Transverse colon (tissue), 4 donors: ENCODE measurements around the gene RIPPLY3. TPM values are rescaled to one million over a fixed set of nuclear protein-coding genes. Genes with fewer than 3 reads are reported as not detected.

Source experiments
- DNase-seq: peaks from one replicate; pipeline ENCODE4 v3.0.0-alpha.2; 2019
- H3K27ac ChIP-seq, 4 donors: fragments of 200-600 bp; sonication (generic); 2 replicates each; pipeline ENCODE4 v1.5.1; 2016 to 2018; ENCODE audit warnings: inconsistent platforms in 4 of 4
- H3K27me3 ChIP-seq: fragments of 200-600 bp; sonication (generic); 2 replicates; pipeline ENCODE4 v1.5.1; 2017; ENCODE audit warnings: inconsistent platforms
- H3K36me3 ChIP-seq, 4 donors: fragments of 200-600 bp; sonication (generic); 2 replicates each; pipeline ENCODE4 v1.5.1; 2017 to 2019; ENCODE audit warnings: inconsistent platforms in 4 of 4
- H3K4me1 ChIP-seq, 4 donors: fragments of 200-600 bp; sonication (generic); 2 replicates each; pipeline ENCODE4 v1.5.1; 2017 to 2020; ENCODE audit warnings: inconsistent platforms in 4 of 4
- H3K4me3 ChIP-seq, 4 donors: fragments of 200-600 bp; sonication (generic); 1 replicate in 1 of 4; 2 replicates in 3 of 4; pipeline versions ENCODE4 v1.5.1 to v1.6.1; 2017 to 2019; ENCODE audit warnings: inconsistent platforms in 4 of 4
- H3K9me3 ChIP-seq, 2 donors: fragments of 200-600 bp; sonication (generic); 2 replicates each; pipeline ENCODE4 v1.5.1; 2017 to 2019; ENCODE audit warnings: inconsistent platforms in 2 of 2
- CTCF ChIP-seq, 5 experiments: fragments of 200-600 bp in 3 of 5; fragments of 450-650 bp in 2 of 5; sonication (generic) in 3 of 5; IDR thresholded peaks; 1 replicate in 2 of 5; 2 replicates in 3 of 5; pipeline ENCODE4 v1.5.1; 2016 to 2017; ENCODE audit warnings: antibody characterized with exemption in 5 of 5, inconsistent platforms in 3 of 5, mild to moderate bottlenecking in 2 of 5, moderate library complexity in 1 of 5
- EP300 ChIP-seq: sonication (generic); formaldehyde crosslinking; IDR thresholded peaks from one replicate; pipeline ENCODE4 v1.6.1; 2017; ENCODE audit warnings: antibody characterized with exemption, low read depth
- POLR2A ChIP-seq: fragments of 450-650 bp; IDR thresholded peaks from one replicate; pipeline ENCODE4 v1.6.1; 2016; ENCODE audit warnings: antibody characterized with exemption, mild to moderate bottlenecking, moderate library complexity
- POLR2AphosphoS5 ChIP-seq, 3 donors: sonication (generic); formaldehyde crosslinking; IDR thresholded peaks; one replicate each; pipeline ENCODE4 v1.6.1; 2016; ENCODE audit warnings: antibody characterized with exemption in 3 of 3
- WGBS, 2 donors: methylation state at CpG; one replicate each; pipeline ENCODE4 v1.1.5; 2018; ENCODE audit warnings: low coverage in 1 of 2; 5-methylcytosine and 5-hydroxymethylcytosine counted together
- in situ Hi-C, 4 donors: fragments of 200-750 bp; cut with MboI; loops; one replicate each; pipeline versions ENCODE4 v1.15.0 to v1.15.1; 2017; ENCODE audit warnings: low sequenced_read_pairs in 3 of 4, low pct_ligation_motif_present in 1 of 4, low pct_unique_long_range_greater_than_20kb in 1 of 4
- intact Hi-C: fragments of 100-400 bp; cut with DNase I; formaldehyde crosslinking; loops from one replicate; pipeline ENCODE4 v1.15.1; 2023; ENCODE audit warnings: low total_unique reads
- total RNA-seq, 4 donors: library from RNA; depleted of rRNA; stranded (reverse); fragments of >200 nt; gene quantifications; one replicate each; pipeline ENCODE4 v1.1.0, GENCODE V29; 2016

RIPPLY3 gene
- total RNA-seq, 4 donors from 2014 or later, result 0.27 TPM; not detected in 3

GRCh38 chr21:37055271-37055855, 48.9 kb downstream of the RIPPLY3 start:
- Histone ChIP-seq H3K9me3 (no peaks in the 10 kb centered on the region), H3K27ac (no peak overlapping the region), H3K27me3 (no peaks in the 10 kb centered on the region), H3K36me3 (no peaks in the 10 kb centered on the region), H3K4me1 (peaks cover 0 to 6% (median 4%) of the 10 kb centered on the region in 4 donors), H3K4me3 (no peak overlapping the region)
- in situ Hi-C loops (no loop called here), intact Hi-C loops (loop anchor here (10.0 kb wide), 1 partner anchor 59 kb away; no protein-coding TSS in a partner anchor)
- no peak for DNase-seq
- WGBS, 2 donors, result 73 to 92% methylated on average over 2 of the region's 2 CpGs
- TF ChIP-seq POLR2A (no peak), CTCF (IDR thresholded peaks at IDR 0.05) (no peak), EP300 (no peak)

DNA sequence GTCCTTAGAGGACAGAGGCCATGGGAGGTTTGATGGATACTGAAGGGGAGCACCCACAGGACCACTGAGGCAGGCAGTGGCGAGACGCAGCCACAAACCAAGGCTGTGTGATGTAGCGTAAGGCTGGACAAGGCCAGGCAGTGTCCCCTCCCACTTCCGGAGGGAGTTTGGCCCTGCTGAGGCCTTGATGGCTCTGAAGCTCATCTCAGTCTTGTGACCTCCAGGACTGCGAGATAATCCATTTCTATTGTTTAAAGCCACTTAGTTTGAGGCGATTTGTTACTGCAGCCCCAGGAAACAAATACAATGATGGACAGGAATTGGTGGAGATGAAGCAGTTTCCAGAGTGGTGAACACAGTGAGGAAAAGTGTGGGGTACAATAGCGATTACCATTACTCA, 51.1 kb downstream of the RIPPLY3 start:
- Histone ChIP-seq H3K27ac (no peak overlapping the region), H3K4me1 (peaks cover 0 to 11% (median 9%) of the 10 kb centered on the region in 4 donors), H3K27me3 (no peaks in the 10 kb centered on the region), H3K9me3 (no peaks in the 10 kb centered on the region), H3K36me3 (no peaks in the 10 kb centered on the region), H3K4me3 (no peak overlapping the region)
- in situ Hi-C loops (no loop called here), intact Hi-C loops (loop anchor here (10.0 kb wide), 1 partner anchor 57 kb away; no protein-coding TSS in a partner anchor)
- WGBS, 2 donors, result 96 to 100% methylated on average over 1 to 7 of the region's 7 CpGs
- DNase-seq, result no peak
- TF ChIP-seq POLR2A, result no peak
- no peak for TF ChIP-seq CTCF (IDR thresholded peaks at IDR 0.05)
- no peak for TF ChIP-seq EP300
- TF ChIP-seq POLR2AphosphoS5 (IDR thresholded peaks at IDR 0.05), result no peak

DNA sequence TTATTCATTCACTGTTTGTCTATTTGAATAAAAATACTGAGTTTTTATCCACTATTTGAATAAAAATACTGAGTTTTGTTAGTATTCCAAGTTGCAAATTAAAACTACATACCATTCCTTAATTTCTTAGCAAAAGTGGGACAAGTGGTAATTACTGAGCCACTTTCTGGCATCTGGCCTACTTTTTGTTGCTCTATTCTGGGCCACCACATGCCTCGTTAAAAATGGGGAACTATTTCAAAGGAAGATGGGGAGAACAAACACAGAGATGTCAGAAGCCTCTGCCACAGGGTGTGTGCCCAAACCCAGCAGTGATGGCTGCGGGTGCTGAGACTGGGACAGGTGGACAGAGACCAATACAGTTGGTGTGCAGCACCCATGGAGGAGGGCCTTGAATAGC, 51.8 kb downstream of the RIPPLY3 start:
- no peak for DNase-seq
- in situ Hi-C loops, result no loop called here
- whole genome bisulfite sequencing, 2 donors, result 22 to 64% methylated on average over 1 to 2 of the region's 2 CpGs
- H3K27ac ChIP-seq, result no peak overlapping the region
- TF ChIP-seq CTCF (IDR thresholded peaks at IDR 0.05), result no peak
- intact Hi-C loops, result loop anchor here (10.0 kb wide), 1 partner anchor 57 kb away; no protein-coding TSS in a partner anchor
- H3K4me1 ChIP-seq, result peaks cover 0 to 11% (median 9%) of the 10 kb centered on the region in 4 donors
- H3K4me3 ChIP-seq, result no peak overlapping the region
- no peaks in the 10 kb centered on the region for H3K36me3 ChIP-seq
- H3K9me3 ChIP-seq, result no peaks in the 10 kb centered on the region
- H3K27me3 ChIP-seq, result no peaks in the 10 kb centered on the region

DNA sequence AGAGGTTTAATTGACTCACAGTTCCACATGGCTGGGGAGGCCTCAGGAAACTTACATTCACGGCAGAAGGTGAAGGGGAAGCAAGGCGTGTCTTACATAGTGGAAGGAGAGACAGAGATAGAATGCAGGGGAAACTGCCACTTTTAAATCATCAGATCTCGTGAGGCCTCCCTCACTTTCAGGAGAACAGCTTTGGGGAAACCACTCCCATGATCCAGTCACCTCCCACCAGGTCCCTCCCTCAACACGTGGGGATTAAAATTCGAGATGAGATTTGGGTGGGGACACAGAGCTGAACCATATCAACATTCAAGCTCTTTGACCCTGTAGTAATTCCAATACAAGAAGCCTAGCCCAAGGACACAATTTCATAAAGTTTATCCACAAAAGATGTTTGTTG, 52.7 kb downstream of the RIPPLY3 start:
- Histone ChIP-seq H3K27me3 (no peaks in the 10 kb centered on the region), H3K4me3 (no peak overlapping the region), H3K4me1 (peaks cover 0 to 11% (median 9%) of the 10 kb centered on the region in 4 donors), H3K27ac (no peak overlapping the region), H3K9me3 (no peaks in the 10 kb centered on the region), H3K36me3 (no peaks in the 10 kb centered on the region)
- WGBS, 2 donors, result 47 to 74% methylated on average over 4 to 5 of the region's 5 CpGs
- intact Hi-C loops (loop anchor here (10.0 kb wide), 1 partner anchor 56 kb away; no protein-coding TSS in a partner anchor), in situ Hi-C loops (no loop called here)
- DNase-seq, result no peak
- TF ChIP-seq CTCF (IDR thresholded peaks at IDR 0.05) (no peak), POLR2A (no peak), EP300 (no peak), POLR2AphosphoS5 (IDR thresholded peaks at IDR 0.05) (no peak)
